Activated naive CD4-positive, alpha-beta T cell treated with anti-CD3 and anti-CD28 coated beads, Interleukin-2, amount 10 ng/mL, durations not matched to agents 7 days and 5 days (primary cell): ENCODE measurements around the gene KMT5C.
"Not testable (repeated sequence)": the region's sequence is repeated elsewhere in the genome, so short reads cannot be mapped to it uniquely, and the experiment has no call there.

Experiments used
- CTCF ChIA-PET: fragments of 350-600 bp; sonication (Branson Sonifier 250); formaldehyde crosslinking; loops from one replicate; lab custom pipeline; 2021; ENCODE audit warnings: antibody characterized with exemption; lab: Charles Lee
- DNase-seq: peaks from one replicate; pipeline ENCODE4 v3.0.0-alpha.2; 2020
- H3K27ac Mint-ChIP-seq: one replicate; pipeline ENCODE4 v1.8.0; 2021; ENCODE audit warnings: mild to moderate bottlenecking, moderate library complexity, mixed read lengths
- H3K27me3 Mint-ChIP-seq: one replicate; pipeline ENCODE4 v1.8.0; 2021; ENCODE audit warnings: mild to moderate bottlenecking, mixed read lengths
- H3K36me3 Mint-ChIP-seq: one replicate; pipeline ENCODE4 v1.8.0; 2021; ENCODE audit warnings: mixed read lengths
- H3K4me1 Mint-ChIP-seq: one replicate; pipeline ENCODE4 v1.8.0; 2021; ENCODE audit warnings: mixed read lengths
- H3K4me3 Mint-ChIP-seq: one replicate; pipeline ENCODE4 v1.8.0; 2021; ENCODE audit warnings: mild to moderate bottlenecking, moderate library complexity, mixed read lengths
- H3K9me3 Mint-ChIP-seq: one replicate; pipeline ENCODE4 v1.8.0; 2021; ENCODE audit warnings: mixed read lengths

Gene KMT5C

GRCh38 chr19:55325172-55325571 lies 14.5 kb upstream of the KMT5C start, which contains the start of gene TMEM150B:
TMEM150B (minus strand) TSS chr19:55325341; CDS start chr19:55321036, 4,305 bp downstream.
- H3K4me3 Mint-ChIP-seq = no peak within 1 kb of the TSS
- H3K27ac Mint-ChIP-seq = no peak within 1 kb of the TSS
- H3K27me3 Mint-ChIP-seq = peaks cover 55% of the 10 kb centered on the region
- H3K4me1 Mint-ChIP-seq = peaks cover 11% of the 10 kb centered on the region
- no peaks in the 10 kb centered on the region for H3K36me3 Mint-ChIP-seq
- CTCF ChIA-PET = no interaction called here
- H3K9me3 Mint-ChIP-seq = no peaks in the 10 kb centered on the region
- no peak for DNase-seq

GRCh38 chr19:55328774-55329318 lies 10.8 kb upstream of the KMT5C start:
- not testable (repeated sequence) for H3K9me3 Mint-ChIP-seq, H3K4me1 Mint-ChIP-seq, DNase-seq, H3K4me3 Mint-ChIP-seq, H3K27ac Mint-ChIP-seq, H3K36me3 Mint-ChIP-seq
- peaks cover 40% of the 10 kb centered on the region for H3K27me3 Mint-ChIP-seq
- CTCF ChIA-PET = interaction anchor here (1.1 kb wide), 1 partner anchor 27 kb away, joined by 3 read pairs; no protein-coding TSS in a partner anchor

GRCh38 chr19:55329791-55330190 lies 9.9 kb upstream of the KMT5C start:
- CTCF ChIA-PET, H3K4me3 Mint-ChIP-seq, DNase-seq, H3K9me3 Mint-ChIP-seq, H3K27ac Mint-ChIP-seq, H3K4me1 Mint-ChIP-seq, H3K36me3 Mint-ChIP-seq: not testable (repeated sequence)
- peaks cover 37% of the 10 kb centered on the region for H3K27me3 Mint-ChIP-seq

- Mint-ChIP-seq H3K4me1 (peaks cover 7% of the 10 kb centered on the region), H3K27me3 (peaks cover 42% of the 10 kb centered on the region), H3K9me3 (no peaks in the 10 kb centered on the region), H3K4me3 (no peak overlapping the region), H3K36me3 (no peaks in the 10 kb centered on the region), H3K27ac (no peak overlapping the region)
- CTCF ChIA-PET = no interaction called here
- no peak for DNase-seq
These were observed 5.8 kb upstream of the KMT5C start for GRCh38 chr19:55333870-55334269.

- no peaks in the 10 kb centered on the region for H3K9me3 Mint-ChIP-seq
- H3K4me3 Mint-ChIP-seq = no peak overlapping the region
- H3K27me3 Mint-ChIP-seq = peaks cover 38% of the 10 kb centered on the region
- H3K27ac Mint-ChIP-seq = no peak overlapping the region
- CTCF ChIA-PET = interaction anchor here (2.5 kb wide), 1 partner anchor 34 kb away, joined by 12 read pairs; no protein-coding TSS in a partner anchor
- H3K4me1 Mint-ChIP-seq = peaks cover 21% of the 10 kb centered on the region
- no peak for DNase-seq
- H3K36me3 Mint-ChIP-seq = peaks cover 1% of the 10 kb centered on the region
These were observed 3.6 kb upstream of the KMT5C start for GRCh38 chr19:55336101-55336500.

- DNase-seq = no peak
- Mint-ChIP-seq H3K27me3 (peaks cover 19% of the 10 kb centered on the region), H3K4me1 (peaks cover 27% of the 10 kb centered on the region), H3K36me3 (peaks cover 18% of the 10 kb centered on the region), H3K27ac (peak overlapping the region; percentile 94), H3K9me3 (no peaks in the 10 kb centered on the region), H3K4me3 (peak overlapping the region; percentile 90)
- CTCF ChIA-PET = interaction anchor here (1.0 to 1.8 kb wide), 6 partner anchors 38 to 199 kb away, joined by 3 to 12 read pairs (median 4); partner anchors contain the start of genes PPP6R1 and TMEM238
These were observed 460 bp downstream of the KMT5C start for GRCh38 chr19:55339889-55340783.

- CTCF ChIA-PET = no interaction called here
- peak overlapping the region; percentile 92 for H3K27ac Mint-ChIP-seq
- H3K4me1 Mint-ChIP-seq = peaks cover 27% of the 10 kb centered on the region
- H3K4me3 Mint-ChIP-seq = peak overlapping the region; percentile 90
- H3K9me3 Mint-ChIP-seq = no peaks in the 10 kb centered on the region
- peaks cover 23% of the 10 kb centered on the region for H3K36me3 Mint-ChIP-seq
- DNase-seq = peak; percentile 52
- peaks cover 13% of the 10 kb centered on the region for H3K27me3 Mint-ChIP-seq
These were observed 1.1 kb downstream of the KMT5C start for GRCh38 chr19:55340784-55341147.

GRCh38 chr19:55341171-55341588 lies 1.5 kb downstream of the KMT5C start:
- CTCF ChIA-PET = no interaction called here
- no peaks in the 10 kb centered on the region for H3K9me3 Mint-ChIP-seq
- peak overlapping the region; percentile 90 for H3K4me3 Mint-ChIP-seq
- H3K27ac Mint-ChIP-seq = peak overlapping the region; percentile 92
- peaks cover 27% of the 10 kb centered on the region for H3K4me1 Mint-ChIP-seq
- DNase-seq = peak; percentile 82
- peaks cover 23% of the 10 kb centered on the region for H3K36me3 Mint-ChIP-seq
- peaks cover 8% of the 10 kb centered on the region for H3K27me3 Mint-ChIP-seq

- CTCF ChIA-PET = no interaction called here
- DNase-seq = no peak
- Mint-ChIP-seq H3K4me3 (peak overlapping the region; percentile 90), H3K27ac (peak overlapping the region; percentile 40), H3K4me1 (peaks cover 27% of the 10 kb centered on the region), H3K36me3 (peaks cover 23% of the 10 kb centered on the region), H3K9me3 (no peaks in the 10 kb centered on the region), H3K27me3 (peaks cover 5% of the 10 kb centered on the region)
These were observed 2.2 kb downstream of the KMT5C start for GRCh38 chr19:55341595-55342531.

GRCh38 chr19:55344444-55344843 lies 4.8 kb downstream of the KMT5C start:
- Mint-ChIP-seq H3K36me3 (peaks cover 25% of the 10 kb centered on the region), H3K27me3 (no peaks in the 10 kb centered on the region), H3K9me3 (no peaks in the 10 kb centered on the region), H3K27ac (no peak overlapping the region), H3K4me3 (no peak overlapping the region), H3K4me1 (peaks cover 18% of the 10 kb centered on the region)
- CTCF ChIA-PET = no interaction called here
- no peak for DNase-seq

GRCh38 chr19:55345101-55345817 lies 5.6 kb downstream of the KMT5C start:
- Mint-ChIP-seq H3K36me3 (peaks cover 24% of the 10 kb centered on the region), H3K27ac (no peak overlapping the region), H3K9me3 (no peaks in the 10 kb centered on the region), H3K4me3 (peak overlapping the region; percentile 23), H3K27me3 (no peaks in the 10 kb centered on the region), H3K4me1 (peaks cover 12% of the 10 kb centered on the region)
- CTCF ChIA-PET = no interaction called here
- no peak for DNase-seq

GRCh38 chr19:55345818-55346724 lies 6.4 kb downstream of the KMT5C start:
- Mint-ChIP-seq H3K4me1 (peaks cover 8% of the 10 kb centered on the region), H3K27me3 (peaks cover 8% of the 10 kb centered on the region), H3K27ac (no peak overlapping the region), H3K36me3 (peaks cover 24% of the 10 kb centered on the region), H3K9me3 (no peaks in the 10 kb centered on the region), H3K4me3 (no peak overlapping the region)
- no peak for DNase-seq
- CTCF ChIA-PET = no interaction called here
